Fibroblast of lung (primary cell): Measurements from ENCODE around the gene RAP1GAP2.

Experiments used
- CTCF ChIP-seq, 2 donors: IDR thresholded peaks in 1 of 2; conservative IDR thresholded peaks in 1 of 2; 1 replicate in 1 of 2; 2 replicates in 1 of 2; pipeline ENCODE4 v1.5.1; 2011 to 2012; ENCODE audit warnings: low read length in 2 of 2, control low read depth in 1 of 2, inconsistent platforms in 1 of 2, low read depth in 1 of 2, mild to moderate bottlenecking in 1 of 2
- EZH2 ChIP-seq: IDR thresholded peaks from 2 replicates; pipeline ENCODE4 v1.5.1; 2012; ENCODE audit warnings: low read length, control low read depth, mild to moderate bottlenecking; ENCODE audit errors: missing control alignments

GRCh38 chr17:2792366-2793169 is 3.7 kb upstream of the RAP1GAP2 start:
- TF ChIP-seq CTCF (conservative IDR thresholded peaks at IDR 0.05 in 1 of 2, IDR thresholded peaks at IDR 0.05 in 1 of 2; ENCODE audit: low read depth in 1 of 2, low read length in 2 of 2) = no peak
- no peak for TF ChIP-seq EZH2
